H9 (cell line): ENCODE data around the gene TRPM5. TPM values are rescaled to one million over a fixed set of nuclear protein-coding genes. Genes with fewer than 3 reads are reported as not detected.

Experiments
- DNase-seq: peaks from one replicate; pipeline ENCODE4 v3.0.0-alpha.2; 2017
- H2AFZ ChIP-seq: one replicate; pipeline ENCODE4 v1.6.1; 2013; ENCODE audit warnings: mild to moderate bottlenecking, low read length, control low read depth, moderate library complexity
- H2AK5ac ChIP-seq: 2 replicates; pipeline ENCODE4 v1.6.1; 2013; ENCODE audit warnings: low read length, control low read depth, mixed read lengths; ENCODE audit not compliant: insufficient read length
- H2BK120ac ChIP-seq: one replicate; pipeline ENCODE4 v1.6.1; 2013; ENCODE audit warnings: low read depth, mild to moderate bottlenecking, low read length, control low read depth, inconsistent platforms; ENCODE audit not compliant: poor library complexity, severe bottlenecking
- H2BK12ac ChIP-seq: 2 replicates; pipeline ENCODE4 v1.6.1; 2013; ENCODE audit warnings: low read length, control low read depth, mixed read lengths, low read depth; ENCODE audit not compliant: insufficient read length
- H2BK15ac ChIP-seq: 2 replicates; pipeline ENCODE4 v1.6.1; 2013; ENCODE audit warnings: low read depth, low read length, control low read depth
- H2BK20ac ChIP-seq: one replicate; pipeline ENCODE4 v1.6.1; 2013; ENCODE audit warnings: low read depth, mild to moderate bottlenecking, low read length, control low read depth, inconsistent platforms; ENCODE audit not compliant: poor library complexity, severe bottlenecking
- H2BK5ac ChIP-seq: 2 replicates; pipeline ENCODE4 v1.6.1; 2013; ENCODE audit warnings: low read length, control low read depth, mixed read lengths; ENCODE audit not compliant: insufficient read length
- H3K14ac ChIP-seq: 2 replicates; pipeline ENCODE4 v1.6.1; 2013; ENCODE audit warnings: low read length, control low read depth; ENCODE audit not compliant: insufficient read depth
- H3K18ac ChIP-seq: 2 replicates; pipeline ENCODE4 v1.6.1; 2013; ENCODE audit warnings: low read depth, mild to moderate bottlenecking, mixed read lengths, low read length, control low read depth; ENCODE audit not compliant: insufficient read length
- H3K23ac ChIP-seq: 2 replicates; pipeline ENCODE4 v1.6.1; 2013; ENCODE audit warnings: low read length, control low read depth, mixed read lengths, low read depth; ENCODE audit not compliant: insufficient read length
- H3K23me2 ChIP-seq: 2 replicates; pipeline ENCODE4 v1.6.1; 2013; ENCODE audit warnings: low read depth, mild to moderate bottlenecking, mixed read lengths, low read length, control low read depth; ENCODE audit not compliant: insufficient read length, poor library complexity, severe bottlenecking
- H3K27ac ChIP-seq: 2 replicates; pipeline ENCODE4 v1.5.1; 2013; ENCODE audit warnings: low read length, control low read depth, mixed read lengths, low read depth; ENCODE audit not compliant: insufficient read length
- H3K27me3 ChIP-seq: 2 replicates; pipeline ENCODE4 v1.6.1; 2013; ENCODE audit warnings: low read length, control low read depth, inconsistent platforms; ENCODE audit not compliant: insufficient read depth
- H3K4ac ChIP-seq: 2 replicates; pipeline ENCODE4 v1.6.1; 2013; ENCODE audit warnings: low read depth, mild to moderate bottlenecking, control low read depth, inconsistent platforms, low read length, moderate library complexity
- H3K4me1 ChIP-seq: 2 replicates; pipeline ENCODE4 v1.6.1; 2013; ENCODE audit warnings: low read length, control low read depth, inconsistent platforms; ENCODE audit not compliant: insufficient read depth
- H3K4me2 ChIP-seq: 2 replicates; pipeline ENCODE4 v1.6.1; 2013; ENCODE audit warnings: low read length, control low read depth, mixed read lengths; ENCODE audit not compliant: insufficient read length, insufficient read depth
- H3K56ac ChIP-seq: 2 replicates; pipeline ENCODE4 v1.6.1; 2013; ENCODE audit warnings: low read depth, mild to moderate bottlenecking, mixed read lengths, low read length, control low read depth; ENCODE audit not compliant: insufficient read length
- H3K79me1 ChIP-seq: 2 replicates; pipeline ENCODE4 v1.6.1; 2013; ENCODE audit warnings: low read depth, mild to moderate bottlenecking, moderate library complexity, low read length, control low read depth, inconsistent platforms; ENCODE audit not compliant: insufficient read depth, poor library complexity, severe bottlenecking
- H3K79me2 ChIP-seq: 2 replicates; pipeline ENCODE4 v1.6.1; 2013; ENCODE audit warnings: low read length, control low read depth, inconsistent platforms; ENCODE audit not compliant: insufficient read depth
- H3K9ac ChIP-seq: 2 replicates; pipeline ENCODE4 v1.6.1; 2013; ENCODE audit warnings: low read length, control low read depth, mixed read lengths; ENCODE audit not compliant: insufficient read length; ENCODE audit errors: extremely low read depth
- H3K9me3 ChIP-seq: one replicate; pipeline ENCODE4 v1.6.1; 2013; ENCODE audit warnings: low read depth, low read length, inconsistent platforms; ENCODE audit not compliant: control insufficient read depth
- H3T11ph ChIP-seq: one replicate; pipeline ENCODE4 v1.6.1; 2013; ENCODE audit warnings: mild to moderate bottlenecking, low read length, control low read depth, inconsistent platforms
- H4K20me1 ChIP-seq: one replicate; pipeline ENCODE4 v1.6.1; 2013; ENCODE audit not compliant: control insufficient read depth, insufficient read length, insufficient read depth
- H4K5ac ChIP-seq: 2 replicates; pipeline ENCODE4 v1.6.1; 2013; ENCODE audit warnings: low read depth, mild to moderate bottlenecking, mixed read lengths, low read length, control low read depth; ENCODE audit not compliant: insufficient read length
- H4K8ac ChIP-seq: replicated peaks from 2 replicates; pipeline ENCODE4 v1.6.1; 2013; ENCODE audit warnings: low read length, control low read depth, mixed read lengths, low read depth; ENCODE audit not compliant: insufficient read length
- H4K91ac ChIP-seq: 2 replicates; pipeline ENCODE4 v1.6.1; 2013; ENCODE audit warnings: low read depth, mild to moderate bottlenecking, moderate library complexity, mixed read lengths, low read length, control low read depth; ENCODE audit not compliant: insufficient read length
- H3K27ac Mint-ChIP-seq, 3 experiments: 2 replicates in 2 of 3; 3 replicates in 1 of 3; pipeline ENCODE4 v1.8.0; 2020 to 2021; ENCODE audit warnings: mixed read lengths in 3 of 3, mild to moderate bottlenecking in 1 of 3, moderate library complexity in 1 of 3
- H3K27me3 Mint-ChIP-seq: 2 replicates; pipeline ENCODE4 v1.8.0; 2021; ENCODE audit warnings: low read depth, mild to moderate bottlenecking, moderate library complexity, mixed read lengths
- H3K36me3 Mint-ChIP-seq, 3 experiments: 2 replicates in 2 of 3; 3 replicates in 1 of 3; pipeline ENCODE4 v1.8.0; 2020 to 2021; ENCODE audit warnings: low read depth in 3 of 3, mixed read lengths in 3 of 3; ENCODE audit not compliant: insufficient read depth in 1 of 3
- H3K4me1 Mint-ChIP-seq, 2 experiments: 2 replicates each; pipeline ENCODE4 v1.8.0; 2020; ENCODE audit warnings: mixed read lengths in 2 of 2
- H3K4me3 Mint-ChIP-seq, 2 experiments: 2 replicates in 1 of 2; 3 replicates in 1 of 2; pipeline ENCODE4 v1.8.0; 2020 to 2021; ENCODE audit warnings: mild to moderate bottlenecking in 2 of 2, mixed read lengths in 2 of 2, moderate library complexity in 1 of 2
- H3K9me3 Mint-ChIP-seq, 2 experiments: 2 replicates in 1 of 2; 3 replicates in 1 of 2; pipeline ENCODE4 v1.8.0; 2020; ENCODE audit warnings: mild to moderate bottlenecking in 2 of 2, mixed read lengths in 2 of 2, moderate library complexity in 1 of 2
- CTCF ChIP-seq: fragments of 200-600 bp; sonication (generic); conservative IDR thresholded peaks from 3 replicates; pipeline ENCODE4 v1.8.0; 2021; ENCODE audit warnings: antibody characterized with exemption, mild to moderate bottlenecking
- WGBS: extraction: QIAGEN DNeasy Blood & Tissue Kit; methylation state at CpG from one replicate; pipeline ENCODE4 v1.1.7; 2013; ENCODE audit warnings: missing lambda C conversion rate, low lambda C conversion rate, mixed read lengths; ENCODE audit not compliant: insufficient read length; ENCODE audit errors: extremely low coverage; 5-methylcytosine and 5-hydroxymethylcytosine counted together
- total RNA-seq: library from RNA; stranded (reverse); gene quantifications from 2 replicates; pipeline ENCODE4 v1.2.1, GENCODE V29; 2021

Gene TRPM5
- total RNA-seq, 1 experiment from 2014 or later: 0.09 TPM

GRCh38 chr11:2439820-2440219, 4.5 kb downstream of the TRPM5 start:
- Histone ChIP-seq H3K4me2 (no peak overlapping the region), H2BK5ac (no peak overlapping the region), H2BK120ac (no peak overlapping the region), H3K9ac (no peak overlapping the region), H2BK12ac (no peak overlapping the region), H4K91ac (no peak overlapping the region), H3K4me1 (no peaks in the 10 kb centered on the region), H4K20me1 (no peaks in the 10 kb centered on the region), H2BK20ac (no peak overlapping the region), H2BK15ac (no peak overlapping the region), H3K27ac (no peak overlapping the region), H3T11ph (no peak overlapping the region), H3K4ac (no peak overlapping the region), H3K14ac (no peak overlapping the region), H3K18ac (no peak overlapping the region), H3K79me1 (no peaks in the 10 kb centered on the region), H3K23me2 (peaks cover 4% of the 10 kb centered on the region), H3K79me2 (no peaks in the 10 kb centered on the region), H4K8ac (no peak overlapping the region), H3K56ac (no peak overlapping the region), H3K23ac (no peak overlapping the region), H2AFZ (no peak overlapping the region), H4K5ac (no peak overlapping the region), H3K27me3 (peaks cover 4% of the 10 kb centered on the region; the same call in 1 of the 2 replicates), H3K9me3 (no peaks in the 10 kb centered on the region), H2AK5ac (no peak overlapping the region)
- Mint-ChIP-seq H3K4me3 (no peak overlapping the region), H3K27me3 (peaks cover 75% of the 10 kb centered on the region), H3K9me3 (peaks cover 3 to 10% of the 10 kb centered on the region in 2 experiments; a peak in 3 of 5 replicates), H3K36me3 (no peaks in the 10 kb centered on the region), H3K27ac (no peak overlapping the region), H3K4me1 (no peaks in the 10 kb centered on the region)
- DNase-seq: no peak
- TF ChIP-seq CTCF: no peak
- WGBS: no CpG with 5 or more reads among the region's 3 CpGs
